HCT116 (cell line): ENCODE results near the gene HPD. TPM values are rescaled to one million over a fixed set of nuclear protein-coding genes. Genes with fewer than 3 reads are reported as not detected.

Experiments used
- ATAC-seq: fragments of 200-7000 bp; cut with Tn5 transposase; 2 replicates; pipeline ENCODE4 v1.9.1; 2020; ENCODE audit warnings: mild to moderate bottlenecking, moderate library complexity
- BruUV-seq: library from RNA; stranded (reverse); fragments of 400-500 nt; replicated peaks from 2 replicates; lab custom pipeline; 2021; lab: Mats Ljungman, UMichigan
- CTCF ChIA-PET: fragments of 300-600 bp; sonication (Branson Sonifier 250); formaldehyde crosslinking; loops from one replicate; lab custom pipeline; 2021; ENCODE audit warnings: antibody characterized with exemption; lab: Charles Lee
- POLR2A ChIA-PET: fragments of 300-600, 350-600 bp; sonication (Branson Sonifier 250); formaldehyde crosslinking; loops from one replicate; lab custom pipeline; 2021; ENCODE audit warnings: antibody characterized with exemption; lab: Charles Lee
- RAD21 ChIA-PET, 2 experiments: fragments of 300-600 bp; sonication (Branson Sonifier 250); formaldehyde crosslinking; loops; one replicate each; lab custom pipeline; 2023; ENCODE audit warnings: low total read pairs in 2 of 2; ENCODE audit not compliant: uncharacterized antibody in 2 of 2, unreplicated experiment in 2 of 2, low non-redundant PET in 1 of 2; lab: Charles Lee
- DNase-seq: peaks from one replicate; pipeline ENCODE4 v3.0.0-alpha.2; 2010; ENCODE audit warnings: low read depth, low spot score
- H2AFZ ChIP-seq: fragments of 200-600 bp; shearing (Covaris generic), sonication (generic); 2 replicates; pipeline ENCODE4 v1.6.1; 2017; ENCODE audit warnings: low read depth, mixed run types, mixed read lengths, antibody characterized with exemption, low read length; ENCODE audit not compliant: poor library complexity, severe bottlenecking
- H3K27ac ChIP-seq: 2 replicates; pipeline ENCODE4 v1.5.1; 2012; ENCODE audit warnings: low read depth, low read length
- H3K27me3 ChIP-seq: fragments of 200-600 bp; sonication (generic); 2 replicates; pipeline ENCODE4 v1.6.1; 2016; ENCODE audit warnings: mixed run types, low read length, mixed read lengths; ENCODE audit not compliant: insufficient read depth
- H3K36me3 ChIP-seq, 2 experiments: fragments of 200-500 bp in 1 of 2; fragments of 200-600 bp in 1 of 2; sonication (Bioruptor generic) in 1 of 2; sonication (generic) in 1 of 2; 2 replicates each; pipeline versions ENCODE4 v1.5.1 to v1.6.1; 2014 to 2016; ENCODE audit warnings: low read length in 2 of 2, inconsistent platforms in 1 of 2, mixed read lengths in 1 of 2, mixed run types in 1 of 2; ENCODE audit not compliant: insufficient read depth in 2 of 2, control insufficient read depth in 1 of 2
- H3K4me1 ChIP-seq, 2 experiments: fragments of 200-600 bp in 1 of 2; sonication (generic) in 1 of 2; 2 replicates each; pipeline versions ENCODE4 v1.5.1 to v1.6.1; 2012 to 2017; ENCODE audit warnings: low read length in 2 of 2, inconsistent platforms in 1 of 2, mild to moderate bottlenecking in 1 of 2, mixed read lengths in 1 of 2, mixed run types in 1 of 2, moderate library complexity in 1 of 2; ENCODE audit not compliant: insufficient read depth in 2 of 2, control insufficient read depth in 1 of 2
- H3K4me2 ChIP-seq: fragments of 200-600 bp; sonication (generic); 2 replicates; pipeline ENCODE4 v1.6.1; 2017; ENCODE audit warnings: mixed run types, low read length, mixed read lengths
- H3K4me3 ChIP-seq, 2 experiments: fragments of 200-600 bp in 1 of 2; sonication (generic) in 1 of 2; replicated peaks in 1 of 2; 2 replicates each; pipeline ENCODE4 v1.5.1; 2011 to 2016; ENCODE audit warnings: low read length in 2 of 2, control low read depth in 1 of 2, low read depth in 1 of 2, mild to moderate bottlenecking in 1 of 2, mixed read lengths in 1 of 2, mixed run types in 1 of 2
- H3K79me2 ChIP-seq: fragments of 200-600 bp; sonication (generic); 2 replicates; pipeline ENCODE4 v1.6.1; 2017; ENCODE audit warnings: mild to moderate bottlenecking, mixed run types, low read length, moderate library complexity, mixed read lengths; ENCODE audit not compliant: insufficient read depth
- H3K9ac ChIP-seq: fragments of 200-600 bp; sonication (generic); 2 replicates; pipeline ENCODE4 v1.6.1; 2016; ENCODE audit warnings: low read length, mixed read lengths
- H3K9me2 ChIP-seq: fragments of 200-600 bp; sonication (generic), shearing (Covaris generic); 2 replicates; pipeline ENCODE4 v1.6.1; 2017; ENCODE audit warnings: mixed run types, mild to moderate bottlenecking, moderate library complexity; ENCODE audit not compliant: insufficient read depth
- H3K9me3 ChIP-seq, 2 experiments: fragments of 200-500 bp in 1 of 2; fragments of 200-600 bp in 1 of 2; sonication (Bioruptor generic) in 1 of 2; sonication (generic) in 1 of 2; 2 replicates each; pipeline ENCODE4 v1.6.1; 2014 to 2017; ENCODE audit warnings: low read length in 2 of 2, mixed read lengths in 2 of 2, inconsistent platforms in 1 of 2, low read depth in 1 of 2, mild to moderate bottlenecking in 1 of 2, mixed run types in 1 of 2, moderate library complexity in 1 of 2; ENCODE audit not compliant: control insufficient read depth in 1 of 2, insufficient read depth in 1 of 2
- H4K20me1 ChIP-seq: fragments of 200-600 bp; sonication (generic), shearing (Covaris generic); 2 replicates; pipeline ENCODE4 v1.6.1; 2017; ENCODE audit warnings: mixed run types, mild to moderate bottlenecking, moderate library complexity; ENCODE audit not compliant: insufficient read depth
- CBX3 ChIP-seq: IDR thresholded peaks from 2 replicates; pipeline ENCODE4 v1.6.1; 2012; ENCODE audit warnings: low read depth
- CEBPB ChIP-seq: IDR thresholded peaks from 2 replicates; pipeline ENCODE4 v1.6.1; 2012; ENCODE audit warnings: low read depth
- EGR1 ChIP-seq: IDR thresholded peaks from 2 replicates; pipeline ENCODE4 v1.6.1; 2012; ENCODE audit warnings: low read depth
- ELF1 ChIP-seq: IDR thresholded peaks from 2 replicates; pipeline ENCODE4 v1.6.1; 2012; ENCODE audit warnings: low read depth, borderline replicate concordance
- EZH2 ChIP-seq: fragments of 200-600 bp; sonication (generic); IDR thresholded peaks from 2 replicates; pipeline ENCODE4 v1.6.1; 2017; ENCODE audit warnings: antibody characterized with exemption, mixed run types
- EZH2phosphoT487 ChIP-seq: fragments of 200-600 bp; IDR thresholded peaks from 2 replicates; pipeline ENCODE4 v1.6.1; 2018; ENCODE audit warnings: antibody characterized with exemption, borderline replicate concordance
- FOSL1 ChIP-seq: IDR thresholded peaks from 2 replicates; pipeline ENCODE4 v1.6.1; 2012; ENCODE audit warnings: low read depth
- JUND ChIP-seq: IDR thresholded peaks from 2 replicates; pipeline ENCODE4 v1.6.1; 2012
- POLR2A ChIP-seq: IDR thresholded peaks from 2 replicates; pipeline ENCODE4 v1.7.0; 2011; ENCODE audit warnings: borderline replicate concordance; ENCODE audit not compliant: insufficient read depth, insufficient read length; ENCODE audit errors: extremely low read depth
- POLR2AphosphoS5 ChIP-seq: IDR thresholded peaks from 2 replicates; pipeline ENCODE4 v1.6.1; 2011; ENCODE audit warnings: mild to moderate bottlenecking, low read depth, low read length, moderate library complexity
- SIN3A ChIP-seq: IDR thresholded peaks from 2 replicates; pipeline ENCODE4 v1.6.1; 2012; ENCODE audit warnings: low read depth
- SP1 ChIP-seq: IDR thresholded peaks from 2 replicates; pipeline ENCODE4 v1.6.1; 2012; ENCODE audit warnings: low read depth
- SRF ChIP-seq: IDR thresholded peaks from 2 replicates; pipeline ENCODE4 v1.6.1; 2012; ENCODE audit warnings: low read depth
- TCF7L2 ChIP-seq: IDR thresholded peaks from 2 replicates; pipeline ENCODE4 v1.7.0; 2011; ENCODE audit warnings: borderline replicate concordance, inconsistent platforms; ENCODE audit not compliant: insufficient read depth, insufficient read length; ENCODE audit errors: extremely low read depth
- YY1 ChIP-seq: IDR thresholded peaks from 2 replicates; pipeline ENCODE4 v1.6.1; 2011; ENCODE audit warnings: low read length, low read depth, moderate library complexity, mild to moderate bottlenecking; ENCODE audit not compliant: insufficient replicate concordance; ENCODE audit errors: extremely low read depth
- ZFX ChIP-seq: fragments of 450-650 bp; IDR thresholded peaks from 2 replicates; pipeline ENCODE4 v1.6.1; 2017
- ZNF274 ChIP-seq: fragments of 200-500 bp; sonication (Bioruptor generic); IDR thresholded peaks from 2 replicates; pipeline ENCODE4 v1.6.1; 2014; ENCODE audit warnings: mild to moderate bottlenecking, low read depth, low read length, inconsistent platforms
- intact Hi-C: fragments of 100-400 bp; cut with micrococcal nuclease; formaldehyde crosslinking; loops from 2 replicates; pipeline ENCODE4 v1.10.0; 2022
- total RNA-seq: library from RNA; stranded (reverse); gene quantifications from one replicate; pipeline ENCODE4 v1.2.1, GENCODE V29; 2021; ENCODE audit not compliant: unreplicated experiment
- TF ChIP-seq, protein P1 (sequence below), 3 experiments: fragments of 200-600 bp in 1 of 3; sonication (generic) in 1 of 3; IDR thresholded peaks in 2 of 3; conservative IDR thresholded peaks in 1 of 3; 2 replicates each; pipeline ENCODE4 v1.5.1; 2012 to 2017; ENCODE audit warnings: low read depth in 2 of 3, low read length in 2 of 3, antibody characterized with exemption in 1 of 3, borderline replicate concordance in 1 of 3, control low read depth in 1 of 3, mild to moderate bottlenecking in 1 of 3, mixed read lengths in 1 of 3, mixed run types in 1 of 3, moderate library complexity in 1 of 3; ENCODE audit not compliant: insufficient read depth in 1 of 3
- TF ChIP-seq, protein P2 (sequence below): IDR thresholded peaks from 2 replicates; pipeline ENCODE4 v1.6.1; 2012
- TF ChIP-seq, protein P3 (sequence below): IDR thresholded peaks from 2 replicates; pipeline ENCODE4 v1.6.1; 2012; ENCODE audit warnings: low read depth
- TF ChIP-seq, protein P4 (sequence below): IDR thresholded peaks from 2 replicates; pipeline ENCODE4 v1.6.1; 2012

The HPD gene
- total RNA-seq, 1 experiment from 2014 or later = 1.1 TPM

DNA sequence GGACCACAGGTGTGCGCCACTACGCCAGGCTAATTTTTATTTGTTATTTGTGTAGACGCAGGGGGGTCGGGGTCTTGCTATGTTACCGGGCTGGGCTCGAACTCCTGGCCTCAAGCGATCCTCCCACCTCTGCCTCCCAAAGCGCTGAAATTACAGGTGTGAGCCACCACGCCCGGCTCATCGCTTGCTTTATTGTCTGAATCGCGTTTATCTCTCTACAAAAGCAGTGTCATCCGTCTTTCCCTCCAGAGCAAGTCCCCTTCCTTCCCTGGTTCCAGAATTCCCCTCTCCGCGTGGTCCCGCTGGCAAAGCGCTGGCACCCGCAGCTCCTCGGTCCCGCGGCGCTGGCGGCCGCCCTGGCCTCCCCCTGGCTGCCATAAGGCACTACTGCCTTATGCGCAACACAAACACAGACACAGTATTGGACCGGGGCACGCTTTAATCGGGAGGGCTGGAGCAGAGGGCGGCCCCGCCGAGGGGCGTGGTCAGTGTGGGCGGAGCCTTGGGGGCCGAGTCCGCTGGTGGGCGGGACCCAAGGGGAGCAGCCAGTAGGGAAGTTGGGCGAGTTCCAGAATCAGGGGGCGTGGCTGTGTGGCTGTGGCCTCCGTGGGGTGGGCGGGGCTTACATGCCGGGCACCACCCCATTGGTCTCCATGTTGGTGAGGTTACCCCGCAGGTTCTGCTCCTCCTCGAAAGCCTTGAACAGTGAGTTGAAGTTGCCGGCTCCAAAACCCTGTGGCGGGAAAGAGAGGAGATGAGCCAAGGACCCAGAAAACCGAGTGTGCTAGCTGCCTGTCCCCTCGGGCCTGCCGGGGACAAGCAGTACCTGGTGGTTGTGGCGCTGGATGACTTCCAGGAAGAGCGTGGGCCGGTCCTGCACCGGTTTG is 19.3 kb downstream of the HPD start:
- no peaks in the 10 kb centered on the region for H3K27me3 ChIP-seq
- H3K4me3 ChIP-seq = peak overlapping the region; percentile 55 to 94
- peak overlapping the region; percentile 87 for H2AFZ ChIP-seq
- H3K79me2 ChIP-seq = no peaks in the 10 kb centered on the region
- H3K9me2 ChIP-seq = no peaks in the 10 kb centered on the region
- H4K20me1 ChIP-seq = no peaks in the 10 kb centered on the region
- no peaks in the 10 kb centered on the region for H3K36me3 ChIP-seq
- TF ChIP-seq ZNF274 = no peak
- TF ChIP-seq, protein P1, sequence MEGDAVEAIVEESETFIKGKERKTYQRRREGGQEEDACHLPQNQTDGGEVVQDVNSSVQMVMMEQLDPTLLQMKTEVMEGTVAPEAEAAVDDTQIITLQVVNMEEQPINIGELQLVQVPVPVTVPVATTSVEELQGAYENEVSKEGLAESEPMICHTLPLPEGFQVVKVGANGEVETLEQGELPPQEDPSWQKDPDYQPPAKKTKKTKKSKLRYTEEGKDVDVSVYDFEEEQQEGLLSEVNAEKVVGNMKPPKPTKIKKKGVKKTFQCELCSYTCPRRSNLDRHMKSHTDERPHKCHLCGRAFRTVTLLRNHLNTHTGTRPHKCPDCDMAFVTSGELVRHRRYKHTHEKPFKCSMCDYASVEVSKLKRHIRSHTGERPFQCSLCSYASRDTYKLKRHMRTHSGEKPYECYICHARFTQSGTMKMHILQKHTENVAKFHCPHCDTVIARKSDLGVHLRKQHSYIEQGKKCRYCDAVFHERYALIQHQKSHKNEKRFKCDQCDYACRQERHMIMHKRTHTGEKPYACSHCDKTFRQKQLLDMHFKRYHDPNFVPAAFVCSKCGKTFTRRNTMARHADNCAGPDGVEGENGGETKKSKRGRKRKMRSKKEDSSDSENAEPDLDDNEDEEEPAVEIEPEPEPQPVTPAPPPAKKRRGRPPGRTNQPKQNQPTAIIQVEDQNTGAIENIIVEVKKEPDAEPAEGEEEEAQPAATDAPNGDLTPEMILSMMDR (IDR thresholded peaks at IDR 0.05 in 2 of 3, conservative IDR thresholded peaks at IDR 0.05 in 1 of 3; ENCODE audit: borderline replicate concordance in 1 of 3, insufficient read depth in 1 of 3, low read depth in 2 of 3, low read length in 2 of 3) = peak in 1 of 3 experiments; percentile 45; a peak in 2 of 6 replicates
- TF ChIP-seq SP1 = peak; percentile 68
- no peak for TF ChIP-seq FOSL1
- no peak for TF ChIP-seq JUND
- TF ChIP-seq CBX3 = no peak
- peak; percentile 81 for TF ChIP-seq POLR2A
- peak; percentile 88 for TF ChIP-seq EGR1
- TF ChIP-seq SIN3A = no peak
- no peak for TF ChIP-seq EZH2
- TF ChIP-seq TCF7L2 = peak; percentile 19
- TF ChIP-seq YY1 = peak; percentile 66
- TF ChIP-seq, protein P2, sequence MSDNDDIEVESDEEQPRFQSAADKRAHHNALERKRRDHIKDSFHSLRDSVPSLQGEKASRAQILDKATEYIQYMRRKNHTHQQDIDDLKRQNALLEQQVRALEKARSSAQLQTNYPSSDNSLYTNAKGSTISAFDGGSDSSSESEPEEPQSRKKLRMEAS = peak; percentile 63; the same call in 1 of the 2 replicates
- TF ChIP-seq CEBPB = no peak
- TF ChIP-seq ELF1 = no peak
- TF ChIP-seq ZFX = no peak
- TF ChIP-seq, protein P3, sequence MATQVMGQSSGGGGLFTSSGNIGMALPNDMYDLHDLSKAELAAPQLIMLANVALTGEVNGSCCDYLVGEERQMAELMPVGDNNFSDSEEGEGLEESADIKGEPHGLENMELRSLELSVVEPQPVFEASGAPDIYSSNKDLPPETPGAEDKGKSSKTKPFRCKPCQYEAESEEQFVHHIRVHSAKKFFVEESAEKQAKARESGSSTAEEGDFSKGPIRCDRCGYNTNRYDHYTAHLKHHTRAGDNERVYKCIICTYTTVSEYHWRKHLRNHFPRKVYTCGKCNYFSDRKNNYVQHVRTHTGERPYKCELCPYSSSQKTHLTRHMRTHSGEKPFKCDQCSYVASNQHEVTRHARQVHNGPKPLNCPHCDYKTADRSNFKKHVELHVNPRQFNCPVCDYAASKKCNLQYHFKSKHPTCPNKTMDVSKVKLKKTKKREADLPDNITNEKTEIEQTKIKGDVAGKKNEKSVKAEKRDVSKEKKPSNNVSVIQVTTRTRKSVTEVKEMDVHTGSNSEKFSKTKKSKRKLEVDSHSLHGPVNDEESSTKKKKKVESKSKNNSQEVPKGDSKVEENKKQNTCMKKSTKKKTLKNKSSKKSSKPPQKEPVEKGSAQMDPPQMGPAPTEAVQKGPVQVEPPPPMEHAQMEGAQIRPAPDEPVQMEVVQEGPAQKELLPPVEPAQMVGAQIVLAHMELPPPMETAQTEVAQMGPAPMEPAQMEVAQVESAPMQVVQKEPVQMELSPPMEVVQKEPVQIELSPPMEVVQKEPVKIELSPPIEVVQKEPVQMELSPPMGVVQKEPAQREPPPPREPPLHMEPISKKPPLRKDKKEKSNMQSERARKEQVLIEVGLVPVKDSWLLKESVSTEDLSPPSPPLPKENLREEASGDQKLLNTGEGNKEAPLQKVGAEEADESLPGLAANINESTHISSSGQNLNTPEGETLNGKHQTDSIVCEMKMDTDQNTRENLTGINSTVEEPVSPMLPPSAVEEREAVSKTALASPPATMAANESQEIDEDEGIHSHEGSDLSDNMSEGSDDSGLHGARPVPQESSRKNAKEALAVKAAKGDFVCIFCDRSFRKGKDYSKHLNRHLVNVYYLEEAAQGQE = no peak
- TF ChIP-seq, protein P4, sequence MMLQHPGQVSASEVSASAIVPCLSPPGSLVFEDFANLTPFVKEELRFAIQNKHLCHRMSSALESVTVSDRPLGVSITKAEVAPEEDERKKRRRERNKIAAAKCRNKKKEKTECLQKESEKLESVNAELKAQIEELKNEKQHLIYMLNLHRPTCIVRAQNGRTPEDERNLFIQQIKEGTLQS = no peak
- no peak for TF ChIP-seq EZH2phosphoT487
- TF ChIP-seq SRF = no peak
- TF ChIP-seq POLR2AphosphoS5 = peak; percentile 84
- intact Hi-C loops = loop anchor here (1.0 to 2.0 kb wide), 2 partner anchors 39 to 45 kb away; no protein-coding TSS in a partner anchor
- POLR2A ChIA-PET = interaction anchor here (1.0 kb wide), 1 partner anchor 37 kb away, joined by 4 read pairs; no protein-coding TSS in a partner anchor
- peaks cover 4 to 44% of the 10 kb centered on the region in 2 experiments; a peak in 3 of 4 replicates for H3K4me1 ChIP-seq
- TSS peak; percentile 66 for BruUV-seq
- peak; percentile 93 for ATAC-seq
- peak overlapping the region; percentile 88 for H3K9ac ChIP-seq
- DNase-seq = peak; percentile 95
- RAD21 ChIA-PET = interaction anchor here in 1 of 2 experiments (1.1 kb wide), 1 partner anchor 49 kb away, joined by 3 read pairs; the partner anchor contains the start of gene PSMD9
- CTCF ChIA-PET = interaction anchor here (6.0 kb wide), 1 partner anchor 45 kb away, joined by 20 read pairs; the partner anchor contains the start of gene RHOF
- H3K9me3 ChIP-seq = no peaks in the 10 kb centered on the region
- peak overlapping the region; percentile 82 for H3K4me2 ChIP-seq
- H3K27ac ChIP-seq = peak overlapping the region; percentile 66
